AG04449 (cell line): ENCODE measurements around the gene SLX4IP.

ENCODE experiments used
- CTCF ChIA-PET: fragments of 350-600 bp; formaldehyde crosslinking; extraction: SDS; loops from one replicate; lab custom pipeline; 2021; ENCODE audit warnings: antibody characterized with exemption; lab: Yijun Ruan, JAX
- POLR2A ChIA-PET: fragments of 400-600, 350-600 bp; formaldehyde crosslinking; extraction: SDS; loops from one replicate; lab custom pipeline; 2020; ENCODE audit warnings: antibody characterized with exemption, inconsistent platforms; lab: Yijun Ruan, JAX
- DNase-seq: peaks from one replicate; pipeline ENCODE4 v3.0.0-alpha.2; 2010; ENCODE audit warnings: low read depth, low spot score
- H3K4me3 ChIP-seq: 2 replicates; pipeline ENCODE4 v1.5.1; 2011; ENCODE audit warnings: low read depth, mild to moderate bottlenecking, control low read depth, low read length
- TF ChIP-seq, protein P1 (sequence below): IDR thresholded peaks from one replicate; pipeline ENCODE4 v1.5.1; 2011; ENCODE audit warnings: mild to moderate bottlenecking, moderate library complexity, low read length, control low read depth, inconsistent platforms; ENCODE audit not compliant: insufficient read depth; ENCODE audit errors: missing control alignments

The SLX4IP gene

DNA sequence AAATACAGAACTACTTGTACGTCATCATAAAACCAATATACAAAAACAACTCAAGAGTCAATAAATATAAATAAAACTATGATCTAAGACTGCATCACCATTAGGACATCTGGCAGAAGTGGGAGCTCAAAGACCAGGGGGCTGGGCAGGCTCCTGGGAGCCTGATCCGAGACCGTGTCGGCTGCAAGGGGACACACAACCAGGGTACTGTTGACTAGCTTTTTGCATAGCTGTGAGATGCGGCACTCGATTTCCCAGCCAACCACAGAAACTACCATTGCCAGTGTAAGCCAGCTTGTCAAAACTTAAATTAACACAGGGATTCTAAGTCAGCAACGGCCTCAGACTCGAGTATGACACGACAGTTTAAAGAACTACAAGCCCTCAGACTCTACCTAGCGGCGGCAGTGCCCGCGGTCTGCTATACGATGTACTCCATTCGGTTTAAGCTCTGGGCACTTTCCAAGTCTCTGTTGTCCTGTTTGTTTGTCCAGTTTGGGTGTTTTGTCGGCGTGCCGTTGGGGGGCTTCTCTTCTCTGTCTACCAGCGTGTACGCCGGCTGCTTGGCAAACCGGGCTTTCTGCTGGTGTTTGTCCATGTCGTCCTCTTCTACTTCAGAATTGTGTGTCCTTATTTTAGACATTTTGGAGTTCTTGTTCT lies 204.1 kb downstream of the SLX4IP start:
- TF ChIP-seq, protein P1, sequence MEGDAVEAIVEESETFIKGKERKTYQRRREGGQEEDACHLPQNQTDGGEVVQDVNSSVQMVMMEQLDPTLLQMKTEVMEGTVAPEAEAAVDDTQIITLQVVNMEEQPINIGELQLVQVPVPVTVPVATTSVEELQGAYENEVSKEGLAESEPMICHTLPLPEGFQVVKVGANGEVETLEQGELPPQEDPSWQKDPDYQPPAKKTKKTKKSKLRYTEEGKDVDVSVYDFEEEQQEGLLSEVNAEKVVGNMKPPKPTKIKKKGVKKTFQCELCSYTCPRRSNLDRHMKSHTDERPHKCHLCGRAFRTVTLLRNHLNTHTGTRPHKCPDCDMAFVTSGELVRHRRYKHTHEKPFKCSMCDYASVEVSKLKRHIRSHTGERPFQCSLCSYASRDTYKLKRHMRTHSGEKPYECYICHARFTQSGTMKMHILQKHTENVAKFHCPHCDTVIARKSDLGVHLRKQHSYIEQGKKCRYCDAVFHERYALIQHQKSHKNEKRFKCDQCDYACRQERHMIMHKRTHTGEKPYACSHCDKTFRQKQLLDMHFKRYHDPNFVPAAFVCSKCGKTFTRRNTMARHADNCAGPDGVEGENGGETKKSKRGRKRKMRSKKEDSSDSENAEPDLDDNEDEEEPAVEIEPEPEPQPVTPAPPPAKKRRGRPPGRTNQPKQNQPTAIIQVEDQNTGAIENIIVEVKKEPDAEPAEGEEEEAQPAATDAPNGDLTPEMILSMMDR = no peak
- no peak for DNase-seq
- CTCF ChIA-PET = interaction anchor here (1.1 to 1.2 kb wide), 2 partner anchors 83 to 87 kb away, joined by 3 read pairs; no protein-coding TSS in a partner anchor
- POLR2A ChIA-PET = no interaction called here
- H3K4me3 ChIP-seq = no peak overlapping the region

- H3K4me3 ChIP-seq = no peak overlapping the region
- TF ChIP-seq, protein P1 = no peak
- DNase-seq = no peak
- ChIA-PET POLR2A (no interaction called here), CTCF (interaction anchor here (1.2 to 1.7 kb wide), 4 partner anchors 8 to 662 kb away, joined by 3 to 5 read pairs (median 3); no protein-coding TSS in a partner anchor)
Measured at GRCh38 chr20:10639737-10640556, 204.8 kb downstream of the SLX4IP start.

- no peak for DNase-seq
- TF ChIP-seq, protein P1 = no peak
- H3K4me3 ChIP-seq = no peak overlapping the region
- ChIA-PET CTCF (interaction anchor here (1.2 to 1.7 kb wide), 3 partner anchors 9 to 663 kb away, joined by 3 to 5 read pairs (median 3); no protein-coding TSS in a partner anchor), POLR2A (no interaction called here)
Measured at GRCh38 chr20:10640897-10641296, 205.8 kb downstream of the SLX4IP start.

DNA sequence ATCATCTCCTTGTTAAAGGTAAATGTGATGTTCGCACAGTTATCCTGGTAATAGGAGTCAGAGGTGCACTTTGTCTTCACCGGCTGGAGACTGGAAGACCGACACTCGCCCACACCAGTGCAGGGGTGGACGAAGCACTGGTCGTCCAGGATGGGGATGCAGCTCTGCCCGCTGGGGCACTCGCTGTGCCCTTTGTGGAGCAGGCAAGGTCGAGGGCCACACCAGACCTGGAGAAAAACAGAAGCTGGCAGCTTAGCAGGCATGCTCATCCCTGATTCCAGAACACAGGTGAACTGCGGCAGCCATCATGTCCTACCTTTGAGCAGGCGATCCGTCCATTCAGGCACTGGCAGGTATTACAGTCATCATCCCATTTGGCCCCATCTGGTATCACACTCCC lies 206.4 kb downstream of the SLX4IP start:
- TF ChIP-seq, protein P1 = no peak
- no peak for DNase-seq
- ChIA-PET CTCF (interaction anchor here (1.4 to 1.7 kb wide), 2 partner anchors 9 to 664 kb away, joined by 3 to 5 read pairs; no protein-coding TSS in a partner anchor), POLR2A (no interaction called here)
- H3K4me3 ChIP-seq = no peak overlapping the region

DNA sequence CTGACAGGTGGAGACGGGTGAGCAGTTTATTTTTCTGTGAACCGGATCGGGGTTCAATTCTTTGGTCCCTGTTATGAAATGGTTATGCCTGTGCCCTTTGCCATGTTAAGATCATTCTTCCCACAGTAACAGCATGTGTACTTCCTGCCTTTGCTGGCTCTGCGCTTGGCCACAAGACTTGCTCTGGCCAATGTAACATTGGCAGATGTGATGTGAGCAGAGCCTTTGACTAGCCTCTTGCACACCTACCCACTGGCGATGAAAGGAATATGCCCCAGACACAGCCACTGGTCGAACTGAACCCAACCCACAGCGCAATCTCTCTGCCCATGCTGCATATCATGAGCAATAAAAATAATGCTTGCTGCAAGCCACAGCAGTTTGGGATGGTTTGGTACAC lies 206.8 kb downstream of the SLX4IP start:
- POLR2A ChIA-PET = no interaction called here
- TF ChIP-seq, protein P1 = no peak
- DNase-seq = no peak

GRCh38 chr20:10642856-10643559 lies 207.9 kb downstream of the SLX4IP start:
- H3K4me3 ChIP-seq = no peak overlapping the region
- TF ChIP-seq, protein P1 = no peak
- ChIA-PET POLR2A (no interaction called here), CTCF (interaction anchor here (1.0 to 1.2 kb wide), 2 partner anchors 21 to 29 kb away, joined by 3 read pairs; no protein-coding TSS in a partner anchor)
- DNase-seq = no peak

More for the DNA sequence above, 206.8 kb downstream of the SLX4IP start:
- CTCF ChIA-PET = no interaction called here
- H3K4me3 ChIP-seq = no peak overlapping the region
